C4-2B (cell line): ENCODE results near the gene SLC7A8.

Source experiments
- H3K27ac ChIP-seq: fragments of 450-650 bp; 2 replicates; pipeline ENCODE4 v1.5.1; 2017
- ZFX ChIP-seq: fragments of 450-650 bp; IDR thresholded peaks from 2 replicates; pipeline ENCODE4 v1.6.1; 2017
- TF ChIP-seq, protein P1 (sequence below): fragments of 450-650 bp; conservative IDR thresholded peaks from 2 replicates; pipeline ENCODE4 v1.5.1; 2017; ENCODE audit warnings: mild to moderate bottlenecking

Gene SLC7A8

DNA sequence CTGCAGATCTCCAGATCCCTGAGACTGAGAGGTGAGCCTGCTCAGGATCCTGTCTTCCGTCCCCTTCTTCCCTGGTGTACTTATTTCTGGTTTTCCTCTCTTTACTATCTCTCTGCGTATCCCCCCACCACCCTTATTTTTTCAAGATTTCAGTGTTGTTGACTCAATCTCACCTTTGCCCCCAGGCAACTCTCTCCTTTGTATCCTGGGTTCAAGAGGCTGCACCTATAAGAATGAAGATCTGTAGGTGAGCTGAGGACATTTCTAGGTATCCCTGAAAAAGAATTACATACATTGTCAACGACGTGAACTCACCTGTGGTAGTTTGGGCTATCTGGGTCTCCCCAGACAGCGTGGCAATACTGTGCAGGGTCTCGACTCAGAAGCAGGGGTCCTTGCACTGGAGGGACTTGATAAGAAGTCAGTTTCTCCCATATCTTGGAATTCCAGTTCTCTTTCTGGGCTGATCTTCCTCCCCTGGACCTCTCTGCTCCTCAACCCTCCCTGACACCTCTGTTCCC lies 79.3 kb downstream of the SLC7A8 start:
- no peak overlapping the region for H3K27ac ChIP-seq
- TF ChIP-seq ZFX, result no peak
- TF ChIP-seq, protein P1, sequence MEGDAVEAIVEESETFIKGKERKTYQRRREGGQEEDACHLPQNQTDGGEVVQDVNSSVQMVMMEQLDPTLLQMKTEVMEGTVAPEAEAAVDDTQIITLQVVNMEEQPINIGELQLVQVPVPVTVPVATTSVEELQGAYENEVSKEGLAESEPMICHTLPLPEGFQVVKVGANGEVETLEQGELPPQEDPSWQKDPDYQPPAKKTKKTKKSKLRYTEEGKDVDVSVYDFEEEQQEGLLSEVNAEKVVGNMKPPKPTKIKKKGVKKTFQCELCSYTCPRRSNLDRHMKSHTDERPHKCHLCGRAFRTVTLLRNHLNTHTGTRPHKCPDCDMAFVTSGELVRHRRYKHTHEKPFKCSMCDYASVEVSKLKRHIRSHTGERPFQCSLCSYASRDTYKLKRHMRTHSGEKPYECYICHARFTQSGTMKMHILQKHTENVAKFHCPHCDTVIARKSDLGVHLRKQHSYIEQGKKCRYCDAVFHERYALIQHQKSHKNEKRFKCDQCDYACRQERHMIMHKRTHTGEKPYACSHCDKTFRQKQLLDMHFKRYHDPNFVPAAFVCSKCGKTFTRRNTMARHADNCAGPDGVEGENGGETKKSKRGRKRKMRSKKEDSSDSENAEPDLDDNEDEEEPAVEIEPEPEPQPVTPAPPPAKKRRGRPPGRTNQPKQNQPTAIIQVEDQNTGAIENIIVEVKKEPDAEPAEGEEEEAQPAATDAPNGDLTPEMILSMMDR, result no peak

DNA sequence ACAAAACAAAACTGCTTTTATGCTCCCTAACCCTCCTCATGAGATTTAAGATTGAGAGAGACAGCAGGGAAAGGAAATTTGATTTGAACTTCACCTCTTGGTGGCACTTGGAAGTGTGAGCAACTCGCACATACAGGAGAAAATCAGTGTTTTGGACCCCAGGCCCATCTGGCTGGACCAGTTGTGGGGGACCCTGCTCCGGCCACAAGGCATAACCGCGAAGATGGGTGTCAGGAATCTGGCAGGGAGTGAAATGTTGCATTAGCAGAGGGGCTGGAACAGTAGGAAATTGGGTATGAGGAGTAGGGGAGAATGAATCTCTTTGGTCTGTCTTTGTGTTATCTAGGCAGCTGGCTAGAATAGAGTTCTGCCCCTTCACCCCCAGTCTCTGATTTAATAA lies 79.9 kb downstream of the SLC7A8 start:
- no peak overlapping the region for H3K27ac ChIP-seq
- TF ChIP-seq, protein P1, result no peak
- TF ChIP-seq ZFX, result no peak

DNA sequence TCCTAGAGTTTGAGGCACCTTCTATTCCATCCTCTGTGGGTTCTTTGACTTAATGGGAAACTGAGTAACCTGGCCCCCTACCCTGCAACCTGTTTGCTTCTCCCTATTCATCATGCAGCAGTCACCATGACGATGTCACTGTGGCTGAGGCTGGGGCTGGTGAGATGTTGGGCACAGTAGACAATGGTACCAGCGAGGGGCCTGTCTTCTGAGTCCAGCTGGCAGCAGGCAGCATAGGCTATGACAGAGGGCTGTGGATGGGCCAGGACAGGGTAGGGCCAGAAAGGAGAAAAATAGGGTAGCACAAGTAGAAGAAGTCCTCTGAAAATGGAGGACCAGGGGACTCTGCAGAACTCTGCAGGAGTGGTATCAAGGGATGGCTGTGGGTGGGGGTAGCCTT lies 80.7 kb downstream of the SLC7A8 start:
- H3K27ac ChIP-seq, result no peak overlapping the region
- TF ChIP-seq, protein P1, result no peak
- TF ChIP-seq ZFX, result no peak

DNA sequence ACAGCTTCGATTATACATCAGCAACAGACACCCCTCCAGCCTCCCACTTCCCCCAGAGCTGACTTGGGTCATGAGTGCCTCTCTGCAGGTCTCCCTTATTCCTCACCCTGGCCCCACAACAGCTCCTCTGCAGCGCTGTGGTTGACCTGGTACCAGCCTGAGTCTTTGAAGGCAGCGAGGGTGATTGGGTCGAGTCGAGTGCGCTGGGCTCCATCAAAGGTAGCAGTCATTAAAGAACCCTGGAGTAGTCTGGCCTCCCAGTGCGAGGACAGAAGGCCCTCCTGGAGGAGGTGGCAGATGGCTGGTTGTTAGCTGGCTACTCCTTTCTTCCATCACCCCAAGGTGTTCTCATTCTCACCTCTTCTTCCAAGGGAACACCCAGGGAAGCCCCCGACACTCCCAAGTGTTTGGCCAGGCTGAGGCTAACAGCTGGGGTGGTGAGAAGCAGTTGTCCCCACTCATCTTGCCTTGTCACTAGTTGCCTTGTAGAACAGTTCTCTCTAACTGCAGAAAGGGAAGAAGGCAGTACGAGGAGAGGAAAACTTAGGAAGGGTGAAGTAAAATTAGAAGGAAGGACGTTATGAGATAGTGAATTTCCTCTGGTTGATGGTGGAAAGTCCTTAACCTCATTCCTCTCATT lies 81.4 kb downstream of the SLC7A8 start:
- no peak overlapping the region for H3K27ac ChIP-seq

DNA sequence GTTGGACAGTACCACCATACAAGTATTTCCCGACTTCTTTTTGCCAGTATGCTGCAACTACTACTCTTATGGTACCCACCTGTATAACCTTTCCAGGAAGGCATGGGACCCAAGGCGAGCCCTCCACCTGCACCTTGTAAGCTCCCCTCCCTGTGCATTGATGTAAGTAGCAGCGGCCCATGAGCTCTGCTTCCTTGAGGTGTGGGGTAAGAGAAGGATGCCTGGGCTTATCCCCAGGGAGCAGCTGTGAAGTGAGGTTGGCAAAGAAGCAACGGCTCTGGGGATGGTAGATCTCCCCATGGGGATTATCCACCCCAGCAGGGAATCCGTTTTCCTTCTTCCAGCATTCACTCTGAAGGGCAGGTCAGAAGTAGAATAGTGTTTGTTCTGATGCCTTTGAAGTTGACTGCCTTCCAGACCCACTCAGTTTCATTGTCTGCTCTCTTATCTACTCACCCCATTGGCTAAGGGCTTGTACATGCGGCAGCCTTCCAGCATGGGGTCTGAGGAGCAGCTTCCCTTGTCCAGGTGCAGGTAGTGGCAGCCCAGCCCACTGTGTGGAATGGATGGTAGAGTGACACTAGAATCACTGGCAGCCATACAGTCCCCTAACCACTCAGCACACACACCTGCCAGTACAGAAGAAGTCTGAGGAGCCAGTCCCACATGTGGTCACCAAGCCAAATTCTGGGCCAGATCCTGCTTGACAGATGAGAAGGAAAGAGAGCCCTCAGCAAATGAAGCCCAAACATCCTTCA lies 82.1 kb downstream of the SLC7A8 start:
- TF ChIP-seq, protein P1, result no peak
- no peak for TF ChIP-seq ZFX
- no peak overlapping the region for H3K27ac ChIP-seq

More for the DNA sequence above, 81.4 kb downstream of the SLC7A8 start:
- TF ChIP-seq, protein P1, result no peak
- no peak for TF ChIP-seq ZFX

DNA sequence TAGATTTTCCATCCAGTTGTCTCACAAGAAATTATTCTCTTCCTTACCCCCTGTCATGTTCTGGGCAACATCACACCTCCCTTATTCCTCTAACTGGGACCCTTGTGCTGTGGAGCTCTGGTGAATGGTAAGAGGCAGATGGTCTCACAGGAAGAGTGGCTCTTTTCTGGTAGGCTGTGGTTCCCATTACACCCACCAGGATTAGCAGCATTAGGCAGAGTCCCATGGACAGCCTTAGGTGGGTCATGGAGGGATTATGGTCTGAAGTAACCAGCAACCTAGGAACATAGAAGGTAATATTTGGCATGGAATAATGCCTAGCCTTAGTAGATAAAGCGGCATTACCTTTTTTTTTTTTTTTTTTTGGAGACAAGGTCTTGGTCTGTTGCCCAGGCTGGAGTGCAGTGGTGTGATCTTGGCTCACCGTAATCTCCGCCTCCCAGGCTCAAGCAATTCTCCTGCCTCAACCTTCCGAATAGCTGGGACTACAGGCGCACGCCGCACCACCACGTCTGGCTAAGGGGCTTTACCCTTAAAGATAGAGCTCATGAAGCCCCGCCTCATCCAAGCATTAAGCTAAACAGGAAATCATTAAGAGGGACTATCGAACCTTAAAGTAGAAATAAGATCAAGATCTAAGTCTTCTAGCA lies 84.1 kb downstream of the SLC7A8 start:
- H3K27ac ChIP-seq, result no peak overlapping the region
- no peak for TF ChIP-seq ZFX
- TF ChIP-seq, protein P1, result no peak

DNA sequence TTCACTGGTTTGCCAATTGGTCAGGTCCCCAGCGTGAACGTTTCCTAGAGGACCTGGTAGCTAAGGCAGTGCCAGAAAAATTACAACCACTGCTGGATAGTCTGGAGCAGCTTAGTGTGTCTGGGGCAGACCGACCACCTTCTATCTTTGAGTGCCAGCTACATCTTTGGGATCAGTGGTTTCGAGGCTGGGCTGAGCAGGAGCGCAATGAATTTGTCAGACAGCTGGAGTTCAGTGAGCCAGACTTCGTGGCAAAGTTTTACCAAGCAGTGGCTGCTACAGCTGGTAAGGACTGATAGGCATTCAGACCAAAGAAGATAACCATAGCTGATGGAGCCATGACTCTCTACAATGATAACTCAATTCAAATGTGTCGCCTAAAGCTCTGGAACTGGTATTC lies 85.7 kb downstream of the SLC7A8 start:
- TF ChIP-seq ZFX, result no peak
- TF ChIP-seq, protein P1, result no peak
- no peak overlapping the region for H3K27ac ChIP-seq
